ENCODE results near the gene ST6GALNAC6. TPM values are rescaled to one million over a fixed set of nuclear protein-coding genes. Genes with fewer than 3 reads are reported as not detected.

ST6GALNAC6 gene
- total RNA-seq, 1 donor from 2014 or later, result 77.0 TPM

- peaks cover 49% of the 10 kb centered on the region for H3K4me1 Mint-ChIP-seq (ENCODE audit: unreplicated experiment)
- H3K4me3 Mint-ChIP-seq (ENCODE audit: unreplicated experiment), result no peak overlapping the region
These were observed 5.8 kb upstream of the ST6GALNAC6 start for GRCh38 chr9:127905004-127905728.

DNA sequence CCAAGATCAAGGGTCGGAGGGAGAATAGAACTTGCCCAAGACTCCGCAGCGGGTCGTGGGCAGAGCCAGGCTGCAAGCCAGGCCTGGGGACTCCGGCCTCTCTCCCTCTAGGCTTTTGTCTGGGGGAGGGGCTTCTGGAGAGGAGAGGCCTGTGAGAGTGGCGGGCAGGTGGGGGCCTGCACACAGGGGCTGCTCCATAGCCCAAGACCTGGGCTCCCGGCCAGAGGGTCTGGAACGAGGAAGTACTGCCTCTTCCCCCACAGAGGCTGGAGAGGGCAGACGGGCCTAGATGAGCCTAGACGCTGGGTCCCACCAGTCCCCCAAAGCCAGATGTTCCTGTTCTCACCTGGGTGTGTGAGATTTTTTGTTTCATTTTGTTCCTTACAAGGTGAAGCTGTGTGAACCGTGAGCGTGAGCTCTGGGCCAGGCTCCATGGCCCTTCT is 5.2 kb upstream of the ST6GALNAC6 start:
- DNase-seq (ENCODE audit: extremely low spot score, unreplicated experiment), result no peak
- TF ChIP-seq, protein P1, sequence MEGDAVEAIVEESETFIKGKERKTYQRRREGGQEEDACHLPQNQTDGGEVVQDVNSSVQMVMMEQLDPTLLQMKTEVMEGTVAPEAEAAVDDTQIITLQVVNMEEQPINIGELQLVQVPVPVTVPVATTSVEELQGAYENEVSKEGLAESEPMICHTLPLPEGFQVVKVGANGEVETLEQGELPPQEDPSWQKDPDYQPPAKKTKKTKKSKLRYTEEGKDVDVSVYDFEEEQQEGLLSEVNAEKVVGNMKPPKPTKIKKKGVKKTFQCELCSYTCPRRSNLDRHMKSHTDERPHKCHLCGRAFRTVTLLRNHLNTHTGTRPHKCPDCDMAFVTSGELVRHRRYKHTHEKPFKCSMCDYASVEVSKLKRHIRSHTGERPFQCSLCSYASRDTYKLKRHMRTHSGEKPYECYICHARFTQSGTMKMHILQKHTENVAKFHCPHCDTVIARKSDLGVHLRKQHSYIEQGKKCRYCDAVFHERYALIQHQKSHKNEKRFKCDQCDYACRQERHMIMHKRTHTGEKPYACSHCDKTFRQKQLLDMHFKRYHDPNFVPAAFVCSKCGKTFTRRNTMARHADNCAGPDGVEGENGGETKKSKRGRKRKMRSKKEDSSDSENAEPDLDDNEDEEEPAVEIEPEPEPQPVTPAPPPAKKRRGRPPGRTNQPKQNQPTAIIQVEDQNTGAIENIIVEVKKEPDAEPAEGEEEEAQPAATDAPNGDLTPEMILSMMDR (IDR thresholded peaks at IDR 0.05), result no peak
- H3K27ac Mint-ChIP-seq (ENCODE audit: unreplicated experiment), result peak overlapping the region; percentile 80
- H3K9me3 Mint-ChIP-seq (ENCODE audit: unreplicated experiment), result no peaks in the 10 kb centered on the region
- H3K4me3 Mint-ChIP-seq (ENCODE audit: unreplicated experiment), result no peak overlapping the region
- H3K36me3 Mint-ChIP-seq (ENCODE audit: unreplicated experiment), result no peaks in the 10 kb centered on the region
- H3K4me1 Mint-ChIP-seq (ENCODE audit: unreplicated experiment), result peaks cover 54% of the 10 kb centered on the region
- no peaks in the 10 kb centered on the region for H3K27me3 Mint-ChIP-seq (ENCODE audit: unreplicated experiment)

More at GRCh38 chr9:127905004-127905728, 5.8 kb upstream of the ST6GALNAC6 start:
- H3K9me3 Mint-ChIP-seq (ENCODE audit: unreplicated experiment), result no peaks in the 10 kb centered on the region
- H3K27ac Mint-ChIP-seq (ENCODE audit: unreplicated experiment), result peak overlapping the region; percentile 80
- H3K36me3 Mint-ChIP-seq (ENCODE audit: unreplicated experiment), result no peaks in the 10 kb centered on the region
- TF ChIP-seq, protein P1 (IDR thresholded peaks at IDR 0.05), result no peak
- DNase-seq (ENCODE audit: extremely low spot score, unreplicated experiment), result no peak
- H3K27me3 Mint-ChIP-seq (ENCODE audit: unreplicated experiment), result no peaks in the 10 kb centered on the region

GRCh38 chr9:127903557-127904475 is 4.4 kb upstream of the ST6GALNAC6 start:
- Mint-ChIP-seq H3K27me3 (ENCODE audit: unreplicated experiment) (no peaks in the 10 kb centered on the region), H3K36me3 (ENCODE audit: unreplicated experiment) (no peaks in the 10 kb centered on the region), H3K4me3 (ENCODE audit: unreplicated experiment) (no peak overlapping the region), H3K4me1 (ENCODE audit: unreplicated experiment) (peaks cover 54% of the 10 kb centered on the region), H3K27ac (ENCODE audit: unreplicated experiment) (peak overlapping the region; percentile 80), H3K9me3 (ENCODE audit: unreplicated experiment) (no peaks in the 10 kb centered on the region)
- TF ChIP-seq, protein P1 (IDR thresholded peaks at IDR 0.05), result no peak
- no peak for DNase-seq (ENCODE audit: extremely low spot score, unreplicated experiment)

- TF ChIP-seq, protein P1 (IDR thresholded peaks at IDR 0.05), result no peak
- H3K36me3 Mint-ChIP-seq (ENCODE audit: unreplicated experiment), result peaks cover 21% of the 10 kb centered on the region
- H3K27ac Mint-ChIP-seq (ENCODE audit: unreplicated experiment), result peak overlapping the region; percentile 95
- no peaks in the 10 kb centered on the region for H3K9me3 Mint-ChIP-seq (ENCODE audit: unreplicated experiment)
- H3K4me3 Mint-ChIP-seq (ENCODE audit: unreplicated experiment), result peak overlapping the region; percentile 89
- peaks cover 40% of the 10 kb centered on the region for H3K4me1 Mint-ChIP-seq (ENCODE audit: unreplicated experiment)
- no peaks in the 10 kb centered on the region for H3K27me3 Mint-ChIP-seq (ENCODE audit: unreplicated experiment)
- peak; percentile 83 for DNase-seq (ENCODE audit: extremely low spot score, unreplicated experiment)
These were observed 823 bp downstream of the ST6GALNAC6 start for GRCh38 chr9:127898433-127899127.
